HG03521 (cell line): Measurements from ENCODE around the gene FAM53B.
"Not testable (repeated sequence)": the region's sequence is repeated elsewhere in the genome, so short reads cannot be mapped to it uniquely, and the experiment has no call there.

ENCODE experiments used
- ATAC-seq: cut with Tn5 transposase; IDR thresholded peaks from one replicate; pipeline ENCODE4 v1.9.1; 2021; ENCODE audit warnings: mild to moderate bottlenecking, moderate library complexity; ENCODE audit not compliant: unreplicated experiment

FAM53B gene

DNA sequence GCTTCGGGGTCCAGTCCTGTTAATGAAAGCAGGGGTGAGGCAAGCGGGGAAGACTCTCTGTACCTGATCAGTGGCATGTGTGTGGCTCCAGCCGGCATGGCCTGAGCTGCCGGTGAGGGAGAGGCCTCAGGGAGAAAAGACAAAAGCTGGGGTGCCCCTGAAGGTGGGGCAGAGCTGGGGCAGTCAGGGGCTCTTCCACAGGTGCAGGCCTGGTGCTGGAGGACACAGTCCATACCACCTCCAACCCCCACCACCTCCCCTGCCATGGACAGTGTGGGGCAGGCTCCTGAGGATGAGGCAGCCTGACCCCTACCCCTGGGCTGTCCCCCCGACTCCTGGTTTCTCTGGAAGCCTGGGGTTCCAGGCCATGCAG is 153.1 kb downstream of the FAM53B start:
- ATAC-seq: no peak

DNA sequence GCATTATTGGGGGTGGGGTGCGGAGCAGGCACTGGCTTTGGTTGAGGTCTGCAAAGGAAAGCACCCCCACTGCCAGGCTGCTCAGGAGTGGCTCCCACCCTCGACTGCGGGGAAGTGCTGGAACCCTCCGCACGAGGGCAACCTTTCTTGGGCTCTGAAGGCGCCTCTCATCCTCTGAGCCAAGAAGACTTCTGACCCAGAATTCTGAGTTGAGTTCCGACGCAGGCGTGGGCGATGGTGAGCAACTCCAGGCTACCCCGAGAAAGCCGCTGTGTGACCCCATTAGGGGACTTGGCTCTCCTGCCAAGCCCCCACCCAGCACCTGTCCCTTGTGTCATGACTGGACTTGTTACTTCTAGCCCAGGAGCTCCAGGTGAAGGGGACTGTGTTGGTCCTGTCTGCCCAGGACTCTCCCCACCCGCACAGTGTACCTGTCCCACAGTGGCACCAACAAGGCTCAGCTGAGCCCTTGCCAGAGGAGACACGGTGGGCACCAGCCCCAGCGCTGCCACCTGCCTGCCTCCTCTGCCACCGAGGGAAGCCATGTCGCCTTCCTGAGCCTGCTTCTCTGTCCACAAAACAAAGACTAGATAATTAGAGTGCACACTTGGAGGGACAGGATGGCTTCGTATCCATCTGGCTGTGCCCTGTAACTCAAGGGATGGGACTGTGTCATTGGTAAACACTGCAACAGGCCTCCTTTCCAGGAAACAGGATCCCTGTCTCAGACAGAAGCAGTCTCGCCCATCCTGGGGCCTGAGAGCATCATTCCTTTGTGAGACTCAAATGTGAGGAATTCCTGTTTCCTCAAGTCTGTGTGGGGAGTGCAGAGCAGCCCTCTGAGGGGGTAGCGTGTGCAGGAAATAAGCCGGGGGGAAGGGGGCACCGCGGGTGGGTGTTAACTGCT is 153.7 kb downstream of the FAM53B start:
- no peak for ATAC-seq

DNA sequence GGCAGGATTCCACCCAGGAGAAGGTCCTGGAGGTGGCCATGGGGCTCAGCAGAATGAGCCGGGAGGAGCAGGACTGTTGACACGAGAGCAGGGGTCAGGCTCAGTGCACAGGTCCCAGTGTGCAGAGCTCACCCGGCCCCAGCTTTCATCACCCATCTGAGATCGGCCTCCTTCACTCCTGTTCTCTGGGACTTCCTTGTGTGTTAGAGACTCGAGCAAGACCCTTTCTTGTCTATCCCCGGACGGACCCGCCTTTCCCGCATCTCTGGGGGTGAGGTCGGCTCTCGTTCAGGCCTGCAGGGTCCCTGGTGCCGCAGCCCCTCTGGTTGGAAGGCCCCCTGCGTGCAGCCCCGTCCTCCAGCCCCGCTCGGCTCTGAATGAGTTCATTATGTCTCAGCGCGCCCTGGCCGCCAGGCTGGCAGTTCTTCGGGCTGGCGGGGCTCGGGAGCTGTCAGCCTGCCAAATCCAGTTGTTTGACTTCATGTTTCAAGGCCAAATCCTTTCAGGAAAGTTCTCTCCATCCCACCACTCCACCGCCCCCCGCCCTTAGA is 154.6 kb downstream of the FAM53B start:
- ATAC-seq: no peak

DNA sequence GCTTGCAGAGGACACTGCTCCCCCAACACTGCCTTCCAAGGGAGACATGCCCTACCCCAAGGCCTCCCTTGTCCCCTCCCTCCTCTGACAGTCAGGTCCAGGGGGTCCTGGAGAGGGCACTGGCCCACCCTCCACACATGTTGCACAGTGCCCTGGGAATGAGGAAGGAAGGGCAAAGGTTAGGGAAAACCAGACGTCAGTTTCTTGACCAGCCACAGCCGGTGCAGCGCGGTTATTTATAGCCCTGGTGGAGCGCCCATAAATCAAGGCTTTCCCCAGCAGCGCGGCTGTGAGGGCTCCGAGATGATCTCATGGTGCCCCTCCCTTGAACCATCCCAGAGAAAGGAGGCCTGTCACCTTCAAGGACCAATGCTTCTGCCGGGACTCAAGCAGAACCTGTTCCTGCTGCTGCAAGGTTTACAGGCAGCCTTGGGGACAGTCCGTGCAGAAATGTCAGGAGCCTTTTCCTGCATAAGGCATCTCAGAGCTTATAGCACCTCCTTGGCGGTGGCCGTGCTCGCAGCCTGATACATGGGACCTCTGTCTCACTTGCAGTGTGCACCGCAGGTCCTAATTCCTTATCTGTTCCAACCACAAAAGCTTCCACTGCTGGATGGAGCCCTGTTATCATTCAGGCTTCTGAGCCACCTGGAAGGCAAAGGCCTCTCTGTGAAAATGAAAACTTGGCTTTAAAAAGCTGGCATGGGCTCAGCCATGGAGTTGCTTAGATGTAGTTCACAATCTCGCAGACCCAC is 155.3 kb downstream of the FAM53B start:
- ATAC-seq: no peak

DNA sequence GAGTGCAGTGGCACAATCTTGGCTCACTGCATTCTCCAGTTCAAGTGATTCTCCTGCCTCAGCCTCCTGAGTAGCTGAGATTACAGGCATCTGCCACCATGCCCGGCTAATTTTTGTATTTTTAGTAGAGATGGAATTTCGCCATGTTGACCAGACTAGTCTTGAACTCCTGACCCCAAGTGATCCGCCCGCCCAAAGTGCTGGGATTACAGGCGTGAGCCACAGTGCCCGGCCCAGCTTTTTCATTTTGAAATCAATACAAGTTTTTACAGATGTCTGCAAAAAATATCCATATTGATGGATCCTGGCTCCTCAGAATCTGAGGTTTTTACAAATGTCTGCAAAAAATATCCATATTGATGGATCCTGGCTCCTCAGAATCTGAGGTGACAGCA is 155.8 kb downstream of the FAM53B start:
- ATAC-seq: not testable (repeated sequence)

DNA sequence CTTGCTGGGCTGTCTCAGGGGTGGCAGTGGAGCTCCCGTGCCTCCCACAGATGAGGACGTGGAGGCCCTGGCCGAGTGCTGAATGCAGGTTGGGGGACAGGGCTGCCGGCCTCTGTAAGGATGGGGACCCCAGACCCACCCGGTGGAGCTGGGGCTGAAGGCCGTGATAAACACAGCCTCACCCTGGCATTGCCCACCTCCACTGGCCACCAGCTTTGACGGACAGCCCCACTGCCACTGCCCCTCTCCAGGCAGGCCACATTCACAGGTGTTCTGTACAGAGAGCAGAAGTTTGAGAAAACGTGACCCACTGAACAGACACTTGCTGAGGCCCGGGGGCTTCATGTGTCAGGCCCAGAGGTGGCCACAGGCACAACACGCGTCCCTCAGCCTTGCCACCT is 156.4 kb downstream of the FAM53B start:
- no peak for ATAC-seq

DNA sequence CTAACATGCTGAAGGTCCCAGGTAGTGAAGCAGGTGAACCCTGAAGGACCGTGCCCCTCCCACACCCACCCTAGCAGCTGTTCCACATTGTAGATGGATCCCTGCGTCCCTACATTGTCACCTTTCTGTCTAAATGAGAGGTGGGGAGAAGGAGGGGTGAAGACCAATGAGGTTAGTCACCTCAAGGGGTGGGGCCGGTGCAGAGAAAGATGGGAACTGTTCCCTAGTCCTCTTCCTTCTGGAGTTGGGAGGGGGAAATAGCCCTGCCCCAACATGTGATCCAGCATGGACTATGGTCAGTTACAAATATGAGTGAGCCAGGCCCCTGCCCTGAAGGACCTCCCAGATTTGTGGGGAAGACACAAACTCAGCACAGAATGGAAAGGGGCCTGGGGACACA is 158.0 kb downstream of the FAM53B start:
- ATAC-seq: no peak

DNA sequence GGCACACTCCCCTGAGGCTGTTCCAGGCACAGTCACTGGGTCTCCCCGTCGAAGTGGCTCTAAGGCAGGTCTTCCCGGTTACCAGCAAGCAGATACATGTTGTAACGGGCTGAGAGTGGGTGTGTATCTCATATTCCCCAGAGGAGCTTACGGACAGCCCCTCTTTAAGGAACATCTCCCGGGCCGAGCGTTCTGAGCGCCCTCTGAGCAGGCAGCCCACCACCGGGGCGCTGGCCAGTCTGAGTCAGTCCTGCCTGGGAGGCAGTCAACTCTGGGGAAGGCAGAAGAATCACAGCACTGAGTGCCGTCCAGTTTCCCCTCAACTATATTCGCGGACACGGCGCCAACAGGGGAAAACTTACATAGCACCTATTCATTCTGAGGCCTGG is 165.2 kb downstream of the FAM53B start:
- ATAC-seq: no peak

DNA sequence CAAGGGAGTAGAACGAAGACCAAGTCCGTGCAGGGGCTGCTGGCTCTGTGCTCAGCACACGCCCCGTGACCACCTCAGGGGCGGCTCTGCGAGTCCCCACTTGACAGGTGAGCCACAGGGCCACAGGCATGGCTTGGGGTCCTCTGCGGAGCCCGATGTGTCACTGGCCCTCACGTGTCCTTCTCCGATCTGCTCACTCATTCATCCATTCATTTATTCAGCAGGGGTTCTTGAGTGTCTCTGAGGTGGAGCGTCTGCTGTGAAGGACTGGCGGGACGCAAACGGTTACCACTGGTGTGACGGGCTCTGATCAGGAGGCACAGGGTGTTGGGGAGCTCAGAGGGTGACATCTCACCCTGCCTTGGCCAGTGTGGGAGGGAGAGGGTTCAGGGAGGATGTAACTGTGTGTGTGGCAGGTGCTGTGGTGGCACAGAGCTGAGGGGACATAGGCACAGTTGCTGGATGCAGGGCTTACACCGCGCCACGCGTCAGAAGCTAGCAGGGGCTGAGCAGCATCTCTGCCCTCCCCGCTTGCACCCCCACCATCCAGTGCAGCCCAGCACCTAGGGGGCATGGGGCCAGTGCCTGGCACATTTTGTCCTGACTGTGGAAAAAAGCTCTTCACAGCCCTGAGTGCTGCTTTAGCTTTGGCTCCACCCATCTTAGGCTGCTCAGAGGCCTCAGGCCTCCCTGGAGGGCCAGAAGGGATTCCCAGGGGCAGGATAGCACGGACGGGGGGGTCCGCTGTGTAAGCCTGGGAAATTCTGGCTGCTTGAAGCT is 165.8 kb downstream of the FAM53B start:
- no peak for ATAC-seq

DNA sequence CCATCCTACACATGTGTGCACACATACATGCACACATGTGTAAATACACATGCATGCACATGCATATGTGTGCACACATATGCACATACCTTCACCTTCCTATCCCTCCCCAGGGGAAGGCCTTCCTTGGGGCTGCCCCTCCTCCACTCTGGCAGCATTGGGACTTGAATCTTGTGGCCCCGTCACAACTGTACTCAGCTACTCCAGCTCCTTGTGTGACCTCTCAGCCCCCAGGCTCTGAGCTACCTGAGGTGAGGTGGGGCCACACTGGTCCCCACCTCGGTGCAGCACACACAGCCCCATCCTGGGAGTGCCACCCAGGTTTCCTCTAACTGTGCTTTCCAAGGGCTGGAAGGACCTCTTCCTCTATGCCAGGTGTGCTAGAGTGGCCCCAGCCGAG is 166.5 kb downstream of the FAM53B start:
- no peak for ATAC-seq

DNA sequence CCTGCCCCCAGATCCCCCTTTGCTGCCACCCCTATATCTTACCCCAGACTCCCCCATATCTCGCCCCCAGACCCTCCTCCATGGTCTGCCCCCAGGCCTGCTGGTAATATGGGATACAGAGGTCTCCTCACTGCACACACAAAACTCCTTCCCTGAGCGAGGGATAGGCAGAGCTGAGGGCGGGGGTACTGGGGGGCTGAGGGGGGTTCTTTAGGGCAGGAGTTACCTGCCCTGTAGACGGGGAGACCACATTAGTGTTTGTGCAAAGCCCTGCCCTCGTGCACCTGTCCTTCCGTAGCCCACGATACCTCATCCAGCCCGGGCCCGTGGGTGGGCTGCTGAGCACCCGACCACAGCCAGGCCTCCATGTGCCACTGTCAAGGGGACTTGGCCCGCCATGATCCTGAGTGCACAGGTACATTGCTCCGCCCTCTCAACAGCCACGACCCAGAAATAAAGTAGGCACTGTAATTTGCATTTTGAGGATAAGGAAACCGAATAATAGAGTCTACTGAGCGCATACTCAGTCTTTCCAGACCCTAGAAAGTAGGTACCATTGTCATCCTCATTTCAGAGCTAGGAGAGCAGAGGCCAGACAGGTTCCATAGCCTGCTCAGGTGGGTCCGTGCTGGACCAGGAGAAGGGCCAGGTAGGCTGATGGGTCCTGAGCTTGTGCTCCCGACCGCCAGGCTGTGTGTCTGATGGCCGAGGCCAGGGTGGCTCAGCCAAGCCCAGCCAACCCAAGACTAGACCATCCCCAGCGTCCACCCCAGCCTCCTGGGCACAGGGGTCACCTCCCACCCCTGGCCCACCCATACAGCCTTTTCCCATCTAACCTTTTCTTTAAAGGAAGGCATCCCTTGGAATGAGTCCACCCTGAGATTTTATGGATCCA is 167.4 kb downstream of the FAM53B start:
- no peak for ATAC-seq

DNA sequence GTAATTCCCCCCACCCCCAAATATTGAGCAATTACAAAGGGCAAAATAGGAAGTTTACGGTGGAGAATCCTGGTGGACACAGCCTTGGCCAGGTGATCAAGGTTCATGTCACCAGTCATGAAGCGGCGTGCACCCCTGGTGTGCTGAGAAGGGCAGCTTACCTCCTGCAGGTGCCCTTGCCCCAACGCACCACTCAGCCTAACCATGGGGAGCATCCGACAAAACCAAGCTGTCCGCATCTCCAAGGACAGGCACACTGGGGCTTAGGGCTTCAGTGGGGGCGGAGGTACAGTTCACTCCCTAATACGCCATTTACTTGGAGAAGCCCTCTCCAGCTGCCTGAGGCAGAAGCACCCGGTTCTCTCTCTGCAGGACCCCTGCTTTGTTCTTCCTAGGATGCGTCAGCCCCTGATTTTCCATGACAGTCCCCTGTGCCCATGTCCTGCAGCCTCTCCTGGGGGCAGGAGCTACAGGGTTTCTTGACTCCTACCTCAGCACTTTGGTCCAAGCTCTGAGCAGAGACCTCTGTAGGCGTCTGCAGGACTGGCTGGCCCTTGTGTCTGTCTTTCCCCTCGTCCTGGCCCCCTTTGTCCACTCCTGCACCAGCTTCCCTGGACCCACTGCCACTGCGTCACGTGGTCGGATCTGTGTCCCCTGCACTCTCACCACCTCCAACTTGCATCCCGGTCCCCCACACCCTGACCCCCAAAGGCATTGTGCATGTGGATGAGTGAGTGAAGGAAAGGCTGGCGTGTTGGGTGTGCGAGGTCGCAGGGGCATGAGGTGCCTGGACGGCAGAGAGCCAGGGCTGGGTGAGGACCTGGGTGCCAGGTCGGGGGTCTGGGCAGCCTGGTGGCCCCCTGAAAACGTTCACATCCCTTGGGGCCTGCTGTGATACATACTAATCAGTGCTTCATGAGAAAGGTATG is 168.8 kb downstream of the FAM53B start:
- no peak for ATAC-seq

DNA sequence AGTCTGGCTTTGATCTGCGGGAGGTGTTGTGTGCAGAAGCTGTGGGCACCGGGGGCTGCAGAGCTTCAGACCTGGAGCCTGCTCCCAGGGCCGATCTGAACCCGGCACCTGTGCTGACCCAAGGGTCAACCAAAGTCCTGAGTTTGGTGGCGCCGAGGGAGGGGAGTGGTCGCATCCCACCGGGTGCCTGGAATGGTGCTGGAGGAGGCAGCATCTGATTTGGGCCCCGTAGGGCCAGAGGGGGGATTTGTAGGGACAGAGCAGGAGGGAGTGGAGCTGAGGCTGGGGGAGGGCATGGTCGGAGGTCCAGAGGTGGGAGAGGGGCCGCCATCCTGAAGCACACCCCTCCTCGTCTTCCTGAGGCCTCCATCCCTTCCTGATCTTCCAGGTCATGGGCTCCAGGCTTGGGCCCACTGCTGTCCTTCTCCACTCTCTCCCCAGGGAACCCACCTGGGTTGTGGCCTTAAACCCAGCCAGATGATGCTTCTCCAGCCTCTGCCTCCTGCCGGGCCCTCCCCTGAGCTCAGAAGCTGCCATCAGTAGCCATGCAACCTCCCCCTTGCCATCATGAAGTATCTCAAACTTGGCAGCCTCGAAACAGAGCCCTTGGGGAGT is 169.6 kb downstream of the FAM53B start:
- no peak for ATAC-seq

DNA sequence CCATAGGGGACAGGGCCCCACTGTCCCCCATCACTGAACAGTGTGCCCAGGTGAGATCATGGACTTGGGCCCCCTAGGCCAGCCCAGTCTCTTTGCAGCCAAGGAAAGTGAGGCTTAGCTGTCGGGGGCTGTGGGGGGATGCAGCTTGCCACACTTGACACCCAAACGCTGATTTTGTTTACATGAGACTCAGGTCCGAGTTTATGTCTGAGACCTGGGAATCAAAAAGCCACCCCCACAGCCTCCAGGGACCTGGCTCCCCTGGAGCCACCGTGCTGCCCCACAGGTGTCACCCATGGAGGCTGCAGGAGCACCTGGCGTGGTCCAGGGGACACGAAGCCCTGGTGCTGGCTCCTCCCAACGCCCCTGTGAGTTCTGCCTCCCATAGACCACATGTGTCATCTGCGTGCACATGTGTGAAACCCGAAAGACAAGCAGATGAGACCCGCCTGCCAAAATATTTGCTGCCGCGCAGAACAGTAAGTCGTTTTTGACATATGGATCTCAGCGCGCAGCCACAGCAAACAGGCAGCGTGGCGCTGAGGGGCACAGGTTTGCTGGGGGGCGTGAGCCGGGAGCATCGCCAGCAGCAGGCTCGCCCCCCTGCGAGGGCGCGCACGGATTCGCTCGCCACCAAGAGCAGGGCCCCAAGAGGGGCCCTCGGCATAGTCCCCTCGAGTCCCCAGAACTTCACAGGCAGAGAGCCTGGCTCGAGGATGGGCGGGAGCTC is 170.3 kb downstream of the FAM53B start:
- no peak for ATAC-seq

DNA sequence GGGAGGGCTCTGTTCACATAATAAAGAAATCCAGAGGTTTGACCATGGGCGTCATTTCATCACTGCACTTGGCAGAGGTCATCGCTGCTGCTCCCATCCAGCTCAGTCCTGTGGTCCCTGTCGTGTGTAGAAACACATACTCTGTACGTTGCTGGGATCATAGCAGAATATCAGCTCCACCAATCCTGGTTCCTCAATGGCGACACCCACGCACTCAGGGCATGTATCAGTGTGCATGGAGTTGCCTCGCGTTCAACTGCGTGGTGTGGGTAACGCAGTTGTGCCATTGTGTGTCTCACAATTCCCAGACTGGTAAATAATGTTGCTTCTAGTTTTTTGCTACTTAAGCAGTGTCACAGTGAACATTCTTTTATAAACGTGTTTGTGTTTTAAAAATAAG is 171.4 kb downstream of the FAM53B start:
- ATAC-seq: no peak

DNA sequence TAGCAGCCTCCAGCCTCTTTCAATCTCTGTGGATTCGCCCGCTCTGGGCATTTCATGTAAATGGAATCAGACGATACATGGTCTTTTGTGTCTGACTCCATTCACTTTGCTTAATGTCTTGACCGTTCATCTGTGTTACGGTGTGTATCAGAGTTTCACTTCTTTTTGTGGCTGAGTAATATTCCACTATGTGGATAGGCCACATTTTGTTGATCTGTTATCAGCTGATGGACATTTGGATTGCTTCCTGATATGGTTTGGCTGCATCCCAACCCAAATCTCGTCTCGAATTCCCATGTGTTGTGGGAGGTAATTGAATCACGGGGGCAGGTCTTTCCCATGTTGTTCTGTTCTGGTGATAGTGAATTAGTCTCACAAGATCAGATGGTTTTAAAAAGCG is 173.5 kb downstream of the FAM53B start:
- no peak for ATAC-seq

DNA sequence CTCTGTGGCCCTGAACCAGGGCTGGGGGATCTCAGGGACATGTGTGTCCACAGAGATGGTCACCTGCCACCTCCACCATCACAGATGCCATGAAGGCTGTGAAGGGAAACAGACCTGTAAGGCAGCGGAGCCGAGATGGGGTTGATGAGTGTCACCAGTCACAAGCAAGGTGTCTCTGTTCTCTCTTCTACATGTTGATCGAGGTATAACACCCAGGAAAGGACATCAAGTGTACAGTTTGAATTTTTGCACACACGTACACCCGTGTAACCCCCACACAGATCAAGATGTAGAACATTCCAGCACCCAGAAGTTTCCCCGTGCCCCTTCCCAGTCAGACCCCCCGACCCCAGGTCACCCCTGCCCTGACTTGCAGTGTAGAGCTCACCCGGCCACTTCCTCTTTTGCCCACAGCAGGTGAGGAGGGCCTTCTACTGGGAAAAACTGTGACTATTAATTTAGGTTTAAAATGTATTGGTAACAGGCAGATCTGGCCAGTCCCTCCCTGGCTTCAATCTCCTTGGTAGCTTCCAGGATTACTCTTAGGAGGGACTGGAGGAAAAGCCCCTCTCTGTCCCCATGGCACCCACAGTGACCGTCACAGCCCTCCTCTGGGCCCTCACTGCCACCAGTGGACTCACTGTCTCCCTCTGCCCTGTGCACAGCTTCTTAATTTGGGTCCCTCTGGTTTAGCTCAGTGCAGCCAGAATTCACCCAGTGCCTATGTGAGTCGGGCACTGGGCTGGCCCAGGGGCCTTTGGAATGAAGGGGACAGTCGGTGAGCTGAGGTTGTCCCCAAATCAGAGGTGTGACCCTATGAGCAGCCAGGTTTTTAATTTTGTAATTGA is 174.3 kb downstream of the FAM53B start:
- no peak for ATAC-seq
